ENCODE results near the gene PIGO. TPM values are rescaled to one million over a fixed set of nuclear protein-coding genes. Genes with fewer than 3 reads are reported as not detected.

PIGO gene
- total RNA-seq, 4 donors from 2014 or later, result 16.1 to 23.2 (median 18.7) TPM

GRCh38 chr9:35060548-35061207, 35.7 kb downstream of the PIGO start:
- Histone ChIP-seq H3K9me3 (no peaks in the 10 kb centered on the region), H3K36me3 (peaks cover 14 to 100% (median 85%) of the 10 kb centered on the region in 3 donors), H3K27me3 (no peaks in the 10 kb centered on the region), H3K4me3 (no peak overlapping the region), H3K4me1 (no peaks in the 10 kb centered on the region), H3K27ac (no peak overlapping the region)
- WGBS, 2 donors, result 94 to 95% methylated on average over 11 of the region's 11 CpGs
- no peak for DNase-seq (ENCODE audit: low spot score in 2 of 2)
- no peak for TF ChIP-seq EP300 (IDR thresholded peaks at IDR 0.05)
- no peak for TF ChIP-seq POLR2A (IDR thresholded peaks at IDR 0.05)
- TF ChIP-seq CTCF (IDR thresholded peaks at IDR 0.05), result no peak

GRCh38 chr9:35059438-35059837, 37.0 kb downstream of the PIGO start:
- Histone ChIP-seq H3K27me3 (no peaks in the 10 kb centered on the region), H3K4me1 (no peaks in the 10 kb centered on the region), H3K4me3 (no peak overlapping the region), H3K27ac (no peak overlapping the region), H3K36me3 (peaks cover 14 to 100% (median 73%) of the 10 kb centered on the region in 3 donors), H3K9me3 (no peaks in the 10 kb centered on the region)
- TF ChIP-seq POLR2A (IDR thresholded peaks at IDR 0.05) (no peak), CTCF (IDR thresholded peaks at IDR 0.05) (no peak), EP300 (IDR thresholded peaks at IDR 0.05) (no peak)
- WGBS, 2 donors, result 94 to 96% methylated on average over 10 of the region's 10 CpGs
- DNase-seq (ENCODE audit: low spot score in 2 of 2), result no peak

DNA sequence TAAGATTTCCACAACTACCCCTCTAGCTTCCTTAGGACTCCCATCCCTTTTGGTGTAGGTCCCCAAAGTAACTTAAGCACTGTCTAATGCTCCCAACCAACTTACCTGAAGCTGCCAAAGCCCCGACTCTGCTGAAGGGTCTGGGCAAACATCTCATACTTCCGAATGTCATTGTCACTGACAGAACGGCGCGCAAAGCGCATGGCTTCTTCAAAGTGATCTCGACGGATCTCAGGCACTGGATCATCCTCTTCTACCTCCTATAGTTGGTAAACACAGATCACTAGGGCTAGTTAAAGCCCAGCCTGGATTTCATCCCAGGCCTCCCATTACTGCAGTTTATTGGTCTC, 39.1 kb downstream of the PIGO start:
- 97 to 98% methylated on average over 8 of the region's 8 CpGs for WGBS, 2 donors
- H3K4me1 ChIP-seq, result no peaks in the 10 kb centered on the region
- no peaks in the 10 kb centered on the region for H3K27me3 ChIP-seq
- TF ChIP-seq POLR2A (IDR thresholded peaks at IDR 0.05), result no peak
- TF ChIP-seq EP300 (IDR thresholded peaks at IDR 0.05), result no peak
- no peak for TF ChIP-seq CTCF (IDR thresholded peaks at IDR 0.05)
- no peaks in the 10 kb centered on the region for H3K9me3 ChIP-seq
- no peak for DNase-seq (ENCODE audit: low spot score in 2 of 2)
- H3K27ac ChIP-seq, result no peak overlapping the region
- peaks cover 14 to 99% (median 52%) of the 10 kb centered on the region in 3 donors for H3K36me3 ChIP-seq
- H3K4me3 ChIP-seq, result no peak overlapping the region

DNA sequence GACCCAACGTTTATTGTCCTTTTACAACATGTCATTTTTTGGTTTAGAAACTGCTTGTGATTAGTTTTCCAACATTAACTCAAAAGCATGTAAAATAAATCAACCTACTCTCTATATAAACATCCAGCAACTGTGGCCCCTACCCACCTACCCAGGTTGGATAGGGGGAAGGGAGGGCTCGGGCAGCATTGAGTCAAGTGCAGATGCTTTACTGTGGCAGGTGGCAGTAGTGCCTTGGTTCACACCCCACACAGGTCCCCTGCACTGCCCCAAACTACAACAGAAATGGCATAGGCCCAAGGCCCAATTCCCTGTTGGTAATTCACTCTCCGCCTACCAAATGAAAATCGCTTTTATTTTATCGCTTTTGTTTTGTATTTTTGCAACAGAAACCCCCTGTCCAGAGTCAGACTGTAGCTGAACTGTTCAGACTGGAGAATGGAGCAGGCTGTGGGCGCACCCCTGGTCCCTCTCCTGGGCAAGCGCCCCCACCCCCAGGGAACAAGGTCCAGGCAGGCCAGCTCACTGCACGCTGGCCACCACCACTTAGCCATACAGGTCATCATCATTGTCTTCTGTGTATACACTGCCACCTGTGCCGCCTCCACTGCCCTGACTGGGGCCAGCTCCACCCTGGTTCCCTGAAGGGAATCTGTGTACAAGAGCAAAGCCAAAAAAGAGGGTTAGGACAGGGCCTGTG, 39.7 kb downstream of the PIGO start:
- 93% methylated on average over 9 of the region's 9 CpGs for WGBS, 2 donors
- Histone ChIP-seq H3K36me3 (peaks cover 9 to 99% (median 47%) of the 10 kb centered on the region in 3 donors), H3K27ac (no peak overlapping the region), H3K9me3 (no peaks in the 10 kb centered on the region), H3K4me1 (no peaks in the 10 kb centered on the region), H3K27me3 (no peaks in the 10 kb centered on the region), H3K4me3 (no peak overlapping the region)
- no peak for DNase-seq (ENCODE audit: low spot score in 2 of 2)
- no peak for TF ChIP-seq CTCF (IDR thresholded peaks at IDR 0.05)
- TF ChIP-seq EP300 (IDR thresholded peaks at IDR 0.05), result no peak
- TF ChIP-seq POLR2A (IDR thresholded peaks at IDR 0.05), result no peak

GRCh38 chr9:35054871-35055644, 41.3 kb downstream of the PIGO start:
- Histone ChIP-seq H3K4me1 (no peaks in the 10 kb centered on the region), H3K36me3 (peaks cover 8 to 99% (median 31%) of the 10 kb centered on the region in 3 donors), H3K27me3 (no peaks in the 10 kb centered on the region), H3K4me3 (no peak overlapping the region), H3K27ac (no peak overlapping the region), H3K9me3 (no peaks in the 10 kb centered on the region)
- no peak for DNase-seq (ENCODE audit: low spot score in 2 of 2)
- no peak for TF ChIP-seq POLR2A (IDR thresholded peaks at IDR 0.05)
- TF ChIP-seq CTCF (IDR thresholded peaks at IDR 0.05), result no peak
- TF ChIP-seq EP300 (IDR thresholded peaks at IDR 0.05), result no peak
- WGBS, 2 donors, result 96 to 97% methylated on average over 14 of the region's 14 CpGs
